GM21390 (cell line): ENCODE results near the gene POU3F3.

Experiments used
- ATAC-seq: cut with Tn5 transposase; IDR thresholded peaks from one replicate; pipeline ENCODE4 v1.9.1; 2021; ENCODE audit not compliant: unreplicated experiment

The POU3F3 gene

DNA sequence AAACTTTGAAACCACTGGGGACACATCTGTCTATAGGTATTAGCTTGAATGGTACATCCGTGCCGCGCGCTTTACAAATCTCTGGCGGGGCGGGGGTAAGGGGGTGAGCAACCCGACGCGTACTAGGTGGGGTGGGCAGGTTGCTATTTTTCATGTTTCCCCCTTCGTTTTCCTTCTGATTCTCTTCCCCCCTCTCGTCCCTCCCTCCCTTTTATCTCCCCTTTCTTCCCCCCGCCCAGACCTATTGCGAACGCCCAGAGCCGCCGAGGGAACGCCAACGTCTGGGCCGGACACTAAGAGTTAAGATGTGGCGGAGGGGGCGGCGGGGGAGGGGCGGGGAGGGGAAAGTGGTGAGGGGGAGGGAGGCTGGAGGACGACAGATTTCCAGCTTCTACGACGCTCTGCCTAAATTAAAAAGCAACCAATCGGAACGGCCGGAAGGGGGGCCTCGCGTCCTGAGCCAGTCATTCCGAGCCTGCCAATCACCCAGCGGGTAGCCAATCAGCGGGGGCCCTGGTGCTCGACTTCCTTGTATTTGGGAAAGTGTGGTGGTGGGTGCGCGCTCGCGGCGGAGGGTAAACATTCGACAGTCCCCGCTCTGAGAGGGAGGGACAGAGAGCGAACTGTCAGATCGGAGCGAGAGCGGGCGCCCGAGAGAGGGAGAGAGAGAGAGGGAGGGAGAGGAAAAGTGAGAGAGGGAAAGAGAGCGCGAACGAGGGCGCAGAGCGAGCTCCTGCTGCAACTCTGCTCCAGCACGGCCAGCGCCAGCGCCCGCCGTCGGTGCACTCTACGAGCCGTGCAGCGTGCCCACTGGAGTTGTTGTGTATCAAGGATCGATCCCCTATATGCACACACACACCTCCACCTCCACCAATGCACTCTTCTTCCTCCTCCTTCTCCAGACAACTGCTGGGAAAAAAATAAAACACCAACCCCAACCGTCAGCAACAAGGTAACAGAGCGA, at the start of gene POU3F3:
Gene POU3F3 (plus strand): TSS at position 582 of the 964 bp plus-strand sequence. CDS start 1,396 bp downstream, outside the sequence.
- ATAC-seq: no peak

DNA sequence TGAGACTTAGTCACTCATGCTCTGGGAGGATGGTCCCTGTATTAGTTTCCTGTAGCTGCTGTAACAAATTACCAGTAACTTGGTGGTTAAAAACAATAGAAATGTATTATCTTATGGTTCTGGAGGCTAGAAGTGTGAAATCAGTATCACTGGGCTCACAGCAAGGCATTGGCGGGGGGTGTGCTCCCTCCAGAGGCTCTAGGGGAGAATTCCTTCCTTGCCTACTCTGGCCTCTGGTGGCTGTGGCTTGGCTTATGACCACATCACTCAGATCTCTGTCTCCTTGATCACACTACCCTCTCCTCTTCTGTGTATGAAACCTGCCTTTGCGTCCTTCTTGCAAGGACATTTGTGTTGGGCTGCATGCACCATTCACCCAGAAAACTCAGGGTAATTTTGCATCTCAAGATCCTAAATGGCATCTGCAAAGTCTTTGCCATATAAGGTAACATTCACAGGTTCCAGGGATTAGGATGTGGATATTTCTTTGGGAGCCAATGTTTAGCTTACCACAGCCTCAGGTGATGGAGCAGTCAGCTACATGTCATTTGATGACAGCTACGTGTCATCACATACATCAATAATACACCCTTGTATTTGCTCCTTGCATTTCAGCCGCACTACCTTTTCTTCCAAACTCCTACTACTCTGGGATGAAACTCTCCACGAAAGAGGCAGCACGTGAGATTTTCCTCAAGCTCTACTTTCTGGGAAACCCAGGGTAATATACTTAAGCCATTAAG, 49.6 kb upstream of the POU3F3 start:
- ATAC-seq: no peak

DNA sequence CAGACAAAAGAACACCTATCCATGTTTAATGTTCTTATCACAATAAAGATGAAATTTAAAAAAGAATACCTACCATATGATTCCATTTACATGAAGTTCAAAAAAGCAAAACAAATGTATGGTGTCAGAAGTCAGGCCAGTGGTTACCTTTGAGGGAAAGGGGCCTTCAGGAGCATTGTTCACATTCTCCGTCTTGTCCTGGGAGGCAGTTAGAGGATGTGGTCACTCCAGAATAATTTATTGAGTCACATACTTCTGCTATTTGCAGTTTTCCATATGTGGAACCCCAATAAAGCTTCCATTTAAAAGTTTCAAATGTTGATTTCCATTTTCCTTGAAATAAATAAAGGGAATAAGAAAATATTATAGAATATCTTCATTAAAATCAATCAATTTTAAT, 41.6 kb upstream of the POU3F3 start:
- no peak for ATAC-seq

DNA sequence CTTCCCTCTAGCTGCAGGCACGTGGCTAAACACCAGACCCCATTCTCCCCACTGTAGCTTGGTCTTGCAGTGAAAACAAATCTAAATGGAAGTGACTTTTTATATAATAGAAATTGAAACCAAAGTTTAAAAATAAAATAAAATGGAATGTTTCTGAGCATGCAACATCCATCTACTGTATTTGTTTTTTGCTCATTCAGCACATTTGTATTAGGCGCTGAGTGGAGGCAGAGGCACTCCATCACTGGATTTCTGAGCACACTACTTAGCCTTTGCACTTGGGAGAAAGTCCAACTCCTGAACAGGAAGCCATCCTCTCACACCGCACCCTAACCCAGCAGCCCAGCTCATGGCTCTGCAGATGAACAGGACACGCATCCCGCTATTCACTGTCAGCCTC, 37.8 kb upstream of the POU3F3 start:
- ATAC-seq: no peak

DNA sequence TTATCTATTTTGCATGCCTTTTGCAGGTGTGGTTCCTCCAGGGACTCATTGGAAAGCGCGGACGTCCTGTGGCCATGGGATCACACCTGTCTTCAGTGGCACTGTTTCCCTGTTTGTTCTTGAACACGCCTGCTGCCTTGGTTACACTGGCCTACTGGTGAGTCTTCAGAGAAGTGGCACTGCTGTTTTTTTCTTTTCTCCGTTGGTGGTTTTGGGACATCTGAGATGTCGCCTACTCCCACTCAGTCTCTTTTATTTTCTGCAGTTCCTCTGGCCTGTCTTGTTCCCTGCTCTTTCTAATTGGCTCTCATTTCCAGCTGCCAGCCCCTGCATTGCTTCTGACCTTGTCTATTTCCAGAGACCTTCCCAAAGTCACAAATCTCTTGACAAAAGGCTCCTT, 35.7 kb upstream of the POU3F3 start:
- ATAC-seq: no peak

DNA sequence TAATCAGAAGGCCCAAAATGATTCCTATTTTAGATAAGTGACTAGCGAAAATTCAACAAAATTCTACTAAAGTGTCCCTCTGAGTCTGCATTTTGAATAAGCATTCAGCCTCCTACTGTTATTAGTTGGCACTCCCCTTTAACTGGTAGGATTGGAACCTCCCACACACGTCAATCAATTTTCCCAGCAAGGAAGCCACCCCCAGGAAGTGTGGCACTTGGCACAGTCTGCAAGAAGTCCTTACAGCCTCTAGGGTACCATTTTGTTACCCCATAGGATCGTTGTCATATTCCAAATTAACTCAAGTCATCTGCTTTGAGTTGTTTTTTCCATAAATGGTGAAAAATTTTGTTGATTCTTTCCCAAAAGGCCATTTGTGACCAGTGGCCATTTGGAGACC, 33.8 kb upstream of the POU3F3 start:
- no peak for ATAC-seq

DNA sequence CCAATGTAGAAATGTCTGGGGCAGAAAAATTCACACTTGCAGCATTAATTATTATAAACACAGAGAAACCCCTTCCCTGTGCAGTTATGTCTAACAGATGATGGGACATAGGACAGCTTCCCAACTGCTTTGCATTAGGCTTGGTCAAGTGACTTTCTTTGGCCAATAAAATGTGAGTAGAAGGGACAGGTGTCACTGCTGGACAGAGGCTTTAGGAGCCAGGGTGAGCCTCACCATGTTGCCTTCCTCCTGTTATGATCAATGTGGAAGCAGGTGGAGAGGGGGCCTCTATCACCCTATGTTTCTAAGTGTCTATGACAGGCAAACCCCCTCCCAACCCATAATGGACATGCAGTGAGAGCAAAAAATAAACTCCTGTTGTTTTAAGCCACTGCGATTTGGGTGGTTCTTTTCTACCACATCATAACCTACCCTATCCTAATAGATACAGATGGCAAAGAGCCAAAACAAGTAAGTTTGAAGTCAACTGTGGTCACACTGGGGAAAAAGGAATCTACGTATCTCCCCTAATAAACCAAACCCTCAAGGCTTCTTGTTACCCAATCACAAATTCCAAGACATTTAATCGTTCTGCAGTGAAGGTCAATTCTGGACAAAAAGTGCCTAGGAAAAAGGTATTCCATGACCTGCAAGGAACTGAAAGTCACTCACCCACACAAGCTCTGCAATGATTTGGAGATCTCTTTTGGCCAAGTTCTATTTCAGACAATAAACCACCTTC, 28.6 kb upstream of the POU3F3 start:
- ATAC-seq: no peak

DNA sequence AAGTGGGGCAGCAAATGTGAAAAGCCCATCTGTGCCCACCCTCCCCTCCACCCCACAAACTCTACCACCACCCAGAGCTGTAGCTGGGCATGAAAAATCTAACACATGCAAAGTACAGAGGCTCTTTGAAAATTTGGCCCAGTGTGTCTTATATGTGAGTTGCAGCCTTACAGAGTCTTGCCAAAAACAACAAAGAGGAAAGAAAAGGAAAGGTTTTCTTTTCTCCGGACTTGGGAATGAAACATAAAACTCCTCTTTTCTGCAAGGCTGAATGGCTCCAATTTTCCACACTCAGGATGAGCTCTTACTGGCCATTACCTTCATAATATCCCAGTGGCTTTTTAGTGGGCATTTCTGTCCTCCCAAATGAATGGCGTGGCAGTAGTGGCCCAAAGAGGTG, 27.9 kb upstream of the POU3F3 start:
- no peak for ATAC-seq

DNA sequence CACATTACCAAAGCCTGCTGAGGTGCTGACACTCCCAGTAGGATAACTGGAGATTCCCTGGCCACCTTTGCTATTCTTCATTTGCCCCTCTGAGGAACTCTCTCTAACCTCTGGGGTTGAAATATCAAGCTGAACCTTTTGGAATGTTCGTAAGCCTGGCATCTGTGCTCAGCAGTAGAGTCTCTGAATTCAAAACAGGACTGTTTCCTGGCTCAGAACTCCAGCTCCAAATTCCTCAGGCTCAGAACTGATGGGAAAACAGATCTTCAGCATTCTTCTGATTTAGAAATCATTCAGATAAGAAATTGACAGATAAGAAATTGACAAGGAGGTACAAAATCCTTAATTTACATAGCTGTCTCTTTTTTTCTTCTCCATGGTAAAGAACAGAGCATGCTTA, 22.2 kb upstream of the POU3F3 start:
- ATAC-seq: no peak

DNA sequence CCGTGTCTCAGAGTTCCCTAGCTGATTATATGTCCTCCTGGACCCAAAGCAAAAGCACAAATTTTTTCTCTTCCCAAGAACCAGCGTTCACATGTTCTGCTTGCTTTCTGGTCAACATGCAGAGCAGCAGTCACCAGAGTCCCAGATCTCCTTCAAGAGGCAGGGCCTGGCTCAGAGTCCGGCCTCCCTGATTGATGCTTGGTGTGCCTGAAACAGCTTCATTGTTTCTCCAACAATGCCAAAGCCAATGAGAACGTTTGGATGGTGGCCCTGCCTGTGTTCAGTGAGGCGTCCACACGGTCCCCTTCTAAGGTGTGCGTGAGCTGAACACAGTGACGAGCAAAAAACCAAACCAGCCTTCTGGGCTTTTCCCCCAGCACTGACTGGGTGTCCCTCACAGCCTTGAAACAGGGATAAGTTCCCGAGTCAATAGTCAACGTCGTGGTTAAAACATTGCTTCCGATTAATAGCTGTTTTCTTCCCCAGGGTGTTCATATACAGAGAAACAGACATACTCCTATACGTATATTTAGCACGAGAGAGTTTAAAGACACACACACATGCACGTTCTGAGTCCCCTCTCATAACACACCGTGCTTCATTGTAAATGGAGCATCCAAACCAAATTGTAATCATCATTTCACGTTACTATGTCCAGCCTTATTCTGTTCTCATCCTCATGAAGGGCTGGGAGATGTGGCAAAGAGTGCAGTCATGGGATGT, 19.3 kb upstream of the POU3F3 start:
- ATAC-seq: no peak

DNA sequence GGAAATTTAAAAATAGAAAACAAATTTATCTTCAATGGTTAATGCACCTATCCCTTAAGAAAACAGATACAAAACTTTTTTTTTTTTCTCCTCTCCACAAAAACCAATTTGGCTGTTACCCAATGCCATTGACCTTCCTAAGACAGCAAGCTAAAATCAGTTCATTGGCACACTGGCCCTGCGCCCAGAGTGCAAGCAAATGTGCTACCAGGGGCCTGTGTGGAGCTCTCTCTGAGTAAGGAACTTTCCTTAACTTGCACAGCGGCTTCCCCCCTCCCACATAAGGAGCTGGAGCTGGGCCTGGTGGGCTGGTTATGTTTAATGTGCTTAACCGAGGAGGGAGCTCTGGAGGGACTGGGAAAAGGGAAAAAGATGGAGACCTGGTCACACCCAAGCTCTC, 17.6 kb upstream of the POU3F3 start:
- ATAC-seq: no peak

DNA sequence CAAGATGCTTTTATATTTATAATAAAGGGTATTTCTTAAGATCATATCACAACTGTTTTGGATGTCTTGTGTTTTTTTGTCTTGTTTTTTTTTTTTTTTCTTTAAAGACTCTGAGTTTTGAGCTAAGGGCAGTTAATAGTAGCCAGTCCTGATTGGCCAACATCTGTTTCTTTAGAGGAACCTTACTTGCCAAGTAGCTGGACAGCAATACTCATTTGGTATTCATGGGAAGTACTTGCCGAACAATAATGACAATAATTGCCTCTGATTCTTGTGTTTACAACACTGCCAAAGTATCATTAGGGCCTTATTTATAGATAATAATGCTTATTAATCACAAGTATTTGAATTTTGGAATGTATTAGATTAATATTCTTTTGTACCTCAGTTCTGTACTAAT, 17.1 kb upstream of the POU3F3 start:
- no peak for ATAC-seq

DNA sequence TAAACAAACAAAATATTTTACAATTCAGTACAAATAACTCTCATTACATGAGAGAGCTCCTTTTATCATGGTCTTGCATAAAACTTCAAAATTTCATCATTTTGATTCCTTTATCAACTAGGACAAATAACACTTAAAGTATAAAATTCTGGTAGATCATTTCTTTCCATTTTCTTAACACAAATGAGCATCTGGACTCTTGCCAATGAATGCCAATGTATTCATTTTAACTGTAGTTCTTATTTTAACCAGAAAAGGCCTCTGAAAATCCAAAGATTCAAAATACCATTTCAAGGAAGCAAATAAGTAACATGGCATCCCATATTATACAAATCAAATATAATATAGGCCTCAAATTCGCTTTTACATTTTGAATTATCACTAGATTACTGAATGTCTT, 13.8 kb upstream of the POU3F3 start:
- no peak for ATAC-seq

DNA sequence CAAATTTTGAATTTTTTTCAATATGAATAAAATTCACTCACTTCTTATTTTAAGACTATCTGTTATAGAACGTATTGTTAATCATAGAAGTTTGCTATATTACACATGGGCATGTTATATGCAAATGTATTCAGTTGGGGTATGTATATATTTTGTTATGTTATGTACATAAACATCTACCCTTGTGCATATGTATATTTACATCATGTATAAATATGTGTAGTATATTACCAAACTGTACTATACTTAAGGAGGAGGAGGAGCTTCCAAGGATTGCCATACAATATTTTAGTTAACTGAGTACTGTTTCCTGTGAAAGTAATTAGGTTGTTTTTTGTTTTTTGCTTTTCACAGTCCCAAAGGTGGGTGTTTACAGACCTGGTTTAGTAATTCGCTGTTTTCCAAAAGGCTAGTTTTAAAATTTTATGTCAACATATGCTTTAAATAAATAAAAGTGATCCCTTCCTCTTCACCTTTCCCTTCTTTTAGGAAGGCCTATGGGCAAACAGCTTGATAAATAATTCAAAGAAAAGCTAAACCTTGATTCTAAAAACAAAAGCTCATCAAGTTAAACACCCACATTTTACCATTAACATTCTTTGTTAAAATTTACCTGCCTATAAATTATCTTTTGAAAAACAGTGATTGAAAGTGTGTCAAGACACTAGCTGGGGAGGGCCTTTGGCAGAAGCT, 12.9 kb upstream of the POU3F3 start:
- ATAC-seq: no peak

DNA sequence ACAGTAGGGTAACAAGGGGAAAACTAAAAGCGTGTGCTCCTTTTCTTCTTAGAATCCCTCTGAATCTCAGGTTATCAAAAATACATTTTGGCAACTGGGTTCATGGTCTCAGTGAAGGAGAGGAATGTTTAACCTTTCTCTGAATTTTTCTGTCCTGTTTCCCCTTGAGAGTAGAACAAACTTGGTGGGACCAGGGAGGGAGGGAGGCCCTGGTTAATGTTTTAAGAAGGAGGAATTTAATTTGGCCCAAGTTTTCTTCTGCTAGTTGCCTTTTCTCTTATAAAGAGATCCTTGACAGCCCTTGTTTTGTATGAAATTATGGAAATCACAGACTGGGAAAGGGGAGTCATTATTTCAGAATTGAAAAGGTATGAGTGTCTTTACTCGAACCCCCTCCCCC, 12.2 kb upstream of the POU3F3 start:
- ATAC-seq: no peak

DNA sequence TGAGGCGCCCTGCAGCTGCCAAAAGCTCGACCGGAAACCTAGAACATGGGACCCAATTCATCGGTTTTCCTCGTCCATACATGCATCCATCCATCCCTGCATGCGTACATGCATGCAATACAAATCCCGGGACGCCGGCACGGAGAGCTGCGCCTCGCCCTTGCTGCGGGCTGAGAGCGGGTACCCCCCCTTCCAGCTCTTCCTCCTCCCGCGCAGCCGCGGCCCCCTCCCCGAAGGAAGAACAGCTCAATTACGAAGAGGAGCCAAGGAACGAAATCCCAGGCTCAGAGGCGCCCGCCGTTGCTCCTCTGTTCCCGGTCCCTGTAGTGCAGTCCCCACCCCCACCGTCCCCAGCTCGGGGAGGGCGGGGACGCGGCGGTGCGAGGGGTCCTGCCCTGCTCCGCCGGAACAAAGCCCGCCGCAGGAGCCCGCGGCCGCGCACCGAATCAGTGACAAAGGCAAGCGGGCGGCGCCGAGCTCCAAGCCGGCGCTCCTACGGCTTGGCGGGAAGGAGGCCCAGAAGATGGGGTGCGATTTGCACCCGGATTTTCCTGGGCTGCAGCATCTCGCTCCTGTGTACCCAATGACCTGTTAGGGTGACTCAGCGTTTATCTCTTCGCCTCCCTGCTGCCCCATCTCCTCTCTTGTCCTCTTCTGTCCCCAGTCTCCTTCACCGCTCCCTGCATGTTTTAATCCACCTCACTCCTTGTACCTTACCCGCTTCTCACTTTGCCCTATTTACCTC, 8.9 kb upstream of the POU3F3 start:
- no peak for ATAC-seq

DNA sequence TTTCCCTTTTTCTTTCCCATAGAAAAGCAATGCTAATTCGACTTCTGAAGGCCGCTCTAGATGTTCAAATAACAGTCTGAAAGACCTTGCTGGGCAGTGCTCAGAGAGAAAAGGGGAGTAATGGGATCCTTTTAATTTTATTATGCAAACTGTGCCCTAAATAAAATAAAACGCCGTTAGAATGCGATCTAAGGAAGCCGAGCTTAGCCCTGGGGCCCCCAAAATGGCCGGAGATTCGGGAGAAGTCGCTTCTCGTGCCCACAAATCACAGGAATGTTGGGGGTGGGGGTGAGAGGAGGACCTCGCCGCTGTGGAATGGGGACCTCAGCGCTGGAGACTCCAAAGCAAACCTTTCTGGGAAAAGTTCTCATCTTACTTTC, 8.4 kb upstream of the POU3F3 start:
- no peak for ATAC-seq

DNA sequence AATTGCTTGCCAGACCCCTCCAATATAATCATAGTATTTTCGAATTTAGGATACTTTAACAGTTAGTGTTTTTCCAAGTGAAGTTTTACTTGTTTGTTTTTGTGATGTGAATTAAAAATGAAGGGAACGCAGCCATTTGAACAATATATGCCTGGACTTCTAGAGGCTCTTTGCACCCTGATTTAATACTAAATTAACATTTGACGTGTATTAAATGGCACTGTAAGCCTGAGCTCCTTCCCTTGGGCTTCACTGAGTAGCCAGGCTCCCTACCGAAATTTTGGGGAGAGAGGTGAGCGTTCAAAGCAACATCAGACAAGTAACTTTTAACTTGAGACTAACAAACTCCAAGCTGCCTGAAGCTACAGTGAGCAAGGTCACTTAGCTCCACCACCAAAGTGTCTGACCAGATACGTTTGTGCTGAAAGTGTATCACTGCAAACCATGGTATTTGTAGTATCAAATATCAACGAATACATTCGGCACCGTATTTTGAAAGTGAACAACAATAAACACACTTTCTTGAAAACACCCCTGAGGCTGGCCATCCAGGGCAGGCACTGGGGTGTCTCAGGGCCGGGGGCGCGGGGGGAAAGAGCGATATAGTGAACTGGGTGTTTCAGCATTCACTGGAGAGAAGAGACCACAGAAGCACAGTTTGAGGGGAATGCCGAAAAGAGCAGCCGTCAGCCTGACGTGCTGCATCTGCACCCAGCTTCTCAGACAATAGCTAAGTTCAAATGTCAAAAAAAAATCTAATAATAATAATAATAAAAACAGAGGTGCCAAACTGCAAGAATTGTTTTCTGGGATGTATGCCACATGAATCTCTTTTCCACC, 7.7 kb upstream of the POU3F3 start:
- no peak for ATAC-seq
